SU-DHL-6 (cell line): Measurements from ENCODE around the gene ATP1B2.

Source experiments
- EZH2phosphoT487 ChIP-seq: fragments of 200-600 bp; sonication (generic), shearing (Covaris generic); conservative IDR thresholded peaks from 2 replicates; pipeline ENCODE4 v1.6.1; 2018; ENCODE audit warnings: mild to moderate bottlenecking, antibody characterized with exemption, low read length, moderate library complexity, mixed read lengths
- TF ChIP-seq, protein P1 (sequence below): fragments of 200-600 bp; sonication (generic); IDR thresholded peaks from one replicate; pipeline ENCODE4 v1.5.1; 2017; ENCODE audit warnings: antibody characterized with exemption, mild to moderate bottlenecking, low read length, moderate library complexity; ENCODE audit not compliant: insufficient read depth, poor library complexity, severe bottlenecking

DNA sequence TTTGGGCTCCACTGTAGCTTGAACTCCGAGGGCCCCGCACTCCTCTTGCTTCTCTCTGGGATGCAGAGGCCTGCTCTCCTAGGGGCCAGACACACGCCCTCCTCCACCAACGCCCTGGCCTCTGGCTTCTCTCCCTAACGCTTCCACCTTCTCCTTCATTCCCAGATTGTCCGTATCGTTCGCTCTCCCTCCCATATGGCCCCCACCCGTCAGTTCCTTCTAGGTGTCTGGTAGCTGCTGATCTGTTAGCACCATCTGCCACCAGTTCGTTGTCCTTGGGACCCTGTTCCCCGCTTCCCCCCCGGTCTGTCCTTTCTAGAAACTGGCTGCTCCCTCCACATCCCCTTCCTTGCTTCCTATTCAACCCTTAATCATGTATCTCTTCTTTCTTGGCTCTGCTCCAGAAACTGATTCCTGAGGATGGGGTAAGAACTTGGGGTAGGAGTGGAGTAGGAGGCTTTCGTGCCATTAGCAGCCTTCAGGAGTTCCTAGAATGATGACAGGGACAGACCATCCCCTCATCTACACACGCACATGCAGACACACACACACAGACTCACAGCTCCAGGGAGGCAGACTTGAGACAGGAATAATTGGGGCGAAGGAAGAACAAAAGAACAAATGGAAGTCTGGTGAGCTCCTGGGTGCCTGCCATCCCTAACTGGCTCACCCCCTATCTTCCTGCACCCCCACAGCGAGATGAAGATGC is 4.3 kb downstream of the ATP1B2 start:
- TF ChIP-seq, protein P1, sequence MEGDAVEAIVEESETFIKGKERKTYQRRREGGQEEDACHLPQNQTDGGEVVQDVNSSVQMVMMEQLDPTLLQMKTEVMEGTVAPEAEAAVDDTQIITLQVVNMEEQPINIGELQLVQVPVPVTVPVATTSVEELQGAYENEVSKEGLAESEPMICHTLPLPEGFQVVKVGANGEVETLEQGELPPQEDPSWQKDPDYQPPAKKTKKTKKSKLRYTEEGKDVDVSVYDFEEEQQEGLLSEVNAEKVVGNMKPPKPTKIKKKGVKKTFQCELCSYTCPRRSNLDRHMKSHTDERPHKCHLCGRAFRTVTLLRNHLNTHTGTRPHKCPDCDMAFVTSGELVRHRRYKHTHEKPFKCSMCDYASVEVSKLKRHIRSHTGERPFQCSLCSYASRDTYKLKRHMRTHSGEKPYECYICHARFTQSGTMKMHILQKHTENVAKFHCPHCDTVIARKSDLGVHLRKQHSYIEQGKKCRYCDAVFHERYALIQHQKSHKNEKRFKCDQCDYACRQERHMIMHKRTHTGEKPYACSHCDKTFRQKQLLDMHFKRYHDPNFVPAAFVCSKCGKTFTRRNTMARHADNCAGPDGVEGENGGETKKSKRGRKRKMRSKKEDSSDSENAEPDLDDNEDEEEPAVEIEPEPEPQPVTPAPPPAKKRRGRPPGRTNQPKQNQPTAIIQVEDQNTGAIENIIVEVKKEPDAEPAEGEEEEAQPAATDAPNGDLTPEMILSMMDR: no peak
- no peak for TF ChIP-seq EZH2phosphoT487
